ENCODE data around the gene ZFHX3. TPM values are rescaled to one million over a fixed set of nuclear protein-coding genes. Genes with fewer than 3 reads are reported as not detected.

Gene ZFHX3
- total RNA-seq, 1 experiment from 2014 or later: 1.5 TPM

- H2BK20ac ChIP-seq (ENCODE audit: low read depth, low read length, poor library complexity, severe bottlenecking): no peak overlapping the region
- Mint-ChIP-seq H3K4me3 (no peak overlapping the region), H3K27ac (no peak overlapping the region), H3K36me3 (ENCODE audit: insufficient read depth in 1 of 3, low read depth in 3 of 3) (no peaks in the 10 kb centered on the region; a peak in 1 of 7 replicates), H3K27me3 (ENCODE audit: low read depth) (peaks cover 3% of the 10 kb centered on the region), H3K9me3 (no peaks in the 10 kb centered on the region), H3K4me1 (peaks cover 43 to 50% of the 10 kb centered on the region in 2 experiments)
- H4K20me1 ChIP-seq (ENCODE audit: control insufficient read depth, insufficient read depth, insufficient read length): no peaks in the 10 kb centered on the region
- TF ChIP-seq CTCF (conservative IDR thresholded peaks at IDR 0.05): no peak
- H2BK12ac ChIP-seq (ENCODE audit: insufficient read length, low read depth, low read length): no peak overlapping the region
- no peaks in the 10 kb centered on the region; the same call in 1 of the 2 replicates for H3K4me1 ChIP-seq (ENCODE audit: insufficient read depth, low read length)
- no peak overlapping the region for H3T11ph ChIP-seq (ENCODE audit: low read length)
- H2AK5ac ChIP-seq (ENCODE audit: insufficient read length, low read length): no peak overlapping the region
- no peak overlapping the region for H2BK5ac ChIP-seq (ENCODE audit: insufficient read length, low read length)
- H4K8ac ChIP-seq (replicated peaks; ENCODE audit: insufficient read length, low read depth, low read length): no peak overlapping the region
- no peak overlapping the region for H4K5ac ChIP-seq (ENCODE audit: insufficient read length, low read depth, low read length)
- no peaks in the 10 kb centered on the region for H3K23me2 ChIP-seq (ENCODE audit: insufficient read length, low read depth, low read length, poor library complexity, severe bottlenecking)
- DNase-seq: no peak
- no peaks in the 10 kb centered on the region for H3K9me3 ChIP-seq (ENCODE audit: control insufficient read depth, low read depth, low read length)
- H2BK15ac ChIP-seq (ENCODE audit: low read depth, low read length): no peak overlapping the region
- H3K9ac ChIP-seq (ENCODE audit: extremely low read depth, insufficient read length, low read length): no peak overlapping the region
- no CpG with 5 or more reads among the region's 7 CpGs for WGBS (ENCODE audit: extremely low coverage, insufficient read length, low lambda C conversion rate)
- H3K4me2 ChIP-seq (ENCODE audit: insufficient read depth, insufficient read length, low read length): no peak overlapping the region
- H3K79me2 ChIP-seq (ENCODE audit: insufficient read depth, low read length): no peaks in the 10 kb centered on the region
- no peak overlapping the region for H3K27ac ChIP-seq (ENCODE audit: insufficient read length, low read depth, low read length)
- H3K23ac ChIP-seq (ENCODE audit: insufficient read length, low read depth, low read length): no peak overlapping the region
- H2AFZ ChIP-seq (ENCODE audit: low read length): no peak overlapping the region
- H3K27me3 ChIP-seq (ENCODE audit: insufficient read depth, low read length): no peaks in the 10 kb centered on the region
- H3K14ac ChIP-seq (ENCODE audit: insufficient read depth, low read length): no peak overlapping the region
- H4K91ac ChIP-seq (ENCODE audit: insufficient read length, low read depth, low read length): no peak overlapping the region
- no peak overlapping the region for H3K56ac ChIP-seq (ENCODE audit: insufficient read length, low read depth, low read length)
- no peak overlapping the region for H3K18ac ChIP-seq (ENCODE audit: insufficient read length, low read depth, low read length)
- H3K79me1 ChIP-seq (ENCODE audit: insufficient read depth, low read depth, low read length, poor library complexity, severe bottlenecking): no peaks in the 10 kb centered on the region
- H2BK120ac ChIP-seq (ENCODE audit: low read depth, low read length, poor library complexity, severe bottlenecking): no peak overlapping the region
- no peak overlapping the region for H3K4ac ChIP-seq (ENCODE audit: low read depth, low read length)
Observed at GRCh38 chr16:72942021-72942420, 105.9 kb downstream of the ZFHX3 start.

Measured in H9 (cell line).